Activated CD8-positive, alpha-beta T cell treated with anti-CD3 and anti-CD28 coated beads, Interleukin-2, amount 10 ng/mL, durations not matched to agents 7 days and 5 days (primary cell): Measurements from ENCODE around the gene FERMT3. TPM values are rescaled to one million over a fixed set of nuclear protein-coding genes. Genes with fewer than 3 reads are reported as not detected.
A peak's percentile ranks its signal among the peaks of the same experiment; 100 is the strongest.

ENCODE experiments used
- ATAC-seq: fragments of 150-1000 bp; cut with Tn5 transposase; one replicate; pipeline ENCODE4 v1.10.0; 2021; ENCODE audit warnings: moderate library complexity
- CTCF ChIA-PET: fragments of 350-600 bp; sonication (Branson Sonifier 250); formaldehyde crosslinking; loops from one replicate; lab custom pipeline; 2021; ENCODE audit warnings: antibody characterized with exemption; lab: Charles Lee
- POLR2A ChIA-PET: fragments of 350-600 bp; sonication (Branson Sonifier 250); formaldehyde crosslinking; loops from one replicate; lab custom pipeline; 2021; ENCODE audit warnings: antibody characterized with exemption; lab: Charles Lee
- DNase-seq: peaks from one replicate; pipeline ENCODE4 v3.0.0-alpha.2; 2020
- H3K27ac Mint-ChIP-seq: one replicate; pipeline ENCODE4 v1.8.0; 2021; ENCODE audit warnings: mild to moderate bottlenecking, mixed read lengths
- H3K27me3 Mint-ChIP-seq: one replicate; pipeline ENCODE4 v1.8.0; 2021; ENCODE audit warnings: low read depth, mixed read lengths
- H3K36me3 Mint-ChIP-seq: one replicate; pipeline ENCODE4 v1.8.0; 2021; ENCODE audit warnings: low read depth, mixed read lengths
- H3K4me1 Mint-ChIP-seq: one replicate; pipeline ENCODE4 v1.8.0; 2021; ENCODE audit warnings: low read depth, mixed read lengths
- H3K4me3 Mint-ChIP-seq: one replicate; pipeline ENCODE4 v1.8.0; 2021; ENCODE audit warnings: mild to moderate bottlenecking, mixed read lengths
- H3K9me3 Mint-ChIP-seq: one replicate; pipeline ENCODE4 v1.8.0; 2022; ENCODE audit warnings: mixed read lengths; ENCODE audit not compliant: insufficient read depth
- total RNA-seq, 2 experiments: library from RNA; stranded (reverse); gene quantifications; one replicate each; pipeline ENCODE4 v1.2.3, GENCODE V29; 2021

FERMT3 gene
- total RNA-seq, 2 experiments from 2014 or later: 261 to 281 TPM

- no peak for DNase-seq
- peak; percentile 3 for ATAC-seq
- peaks cover 60% of the 10 kb centered on the region for H3K4me1 Mint-ChIP-seq
- peaks cover 77% of the 10 kb centered on the region for H3K36me3 Mint-ChIP-seq
- no peaks in the 10 kb centered on the region for H3K27me3 Mint-ChIP-seq
- ChIA-PET POLR2A (interaction anchor here (0.6 to 9.2 kb wide), 16 partner anchors 11 to 343 kb away, joined by 3 to 162 read pairs (median 14); partner anchors contain the start of genes BAD, DNAJC4, ESRRA and FKBP2), CTCF (interaction anchor here (1.6 to 6.9 kb wide), 8 partner anchors 8 to 123 kb away, joined by 3 to 165 read pairs (median 47); partner anchors contain the start of genes CATSPERZ, ESRRA, FKBP2 and NUDT22)
- peak overlapping the region; percentile 94 for H3K27ac Mint-ChIP-seq
- no peaks in the 10 kb centered on the region for H3K9me3 Mint-ChIP-seq
- H3K4me3 Mint-ChIP-seq: peak overlapping the region; percentile 93
These were observed 1.7 kb downstream of the FERMT3 start for GRCh38 chr11:64208086-64208795.

GRCh38 chr11:64208796-64209562 lies 2.5 kb downstream of the FERMT3 start:
- CTCF ChIA-PET: interaction anchor here (1.2 to 6.9 kb wide), 5 partner anchors 17 to 94 kb away, joined by 3 to 165 read pairs (median 4); partner anchors contain the start of genes CATSPERZ, ESRRA, NUDT22 and PLCB3
- Mint-ChIP-seq H3K36me3 (peaks cover 74% of the 10 kb centered on the region), H3K9me3 (no peaks in the 10 kb centered on the region), H3K4me3 (peak overlapping the region; percentile 93), H3K27ac (peak overlapping the region; percentile 94), H3K27me3 (no peaks in the 10 kb centered on the region), H3K4me1 (peaks cover 56% of the 10 kb centered on the region)
- no peak for DNase-seq
- ATAC-seq: no peak
- POLR2A ChIA-PET: interaction anchor here (0.9 to 9.2 kb wide), 9 partner anchors 10 to 95 kb away, joined by 4 to 162 read pairs (median 41); partner anchors contain the start of genes BAD, DNAJC4, ESRRA and FKBP2

GRCh38 chr11:64209563-64209843 lies 3.0 kb downstream of the FERMT3 start:
- Mint-ChIP-seq H3K4me1 (peaks cover 50% of the 10 kb centered on the region), H3K27ac (peak overlapping the region; percentile 94), H3K27me3 (no peaks in the 10 kb centered on the region), H3K36me3 (peaks cover 73% of the 10 kb centered on the region), H3K4me3 (no peak overlapping the region), H3K9me3 (no peaks in the 10 kb centered on the region)
- ChIA-PET POLR2A (interaction anchor here (0.9 to 9.2 kb wide), 3 partner anchors 10 to 21 kb away, joined by 4 to 162 read pairs (median 54); partner anchors contain the start of gene STIP1), CTCF (interaction anchor here (1.2 to 1.8 kb wide), 2 partner anchors 17 to 42 kb away, joined by 3 to 4 read pairs; partner anchors contain the start of genes NUDT22, PLCB3 and TRPT1)
- no peak for ATAC-seq
- no peak for DNase-seq

- ChIA-PET CTCF (interaction anchor here (1.2 to 1.8 kb wide), 2 partner anchors 16 to 41 kb away, joined by 3 to 4 read pairs; partner anchors contain the start of genes NUDT22, PLCB3 and TRPT1), POLR2A (interaction anchor here (8.1 to 9.2 kb wide), 2 partner anchors 9 to 22 kb away, joined by 54 to 162 read pairs; partner anchors contain the start of gene STIP1)
- no peaks in the 10 kb centered on the region for H3K9me3 Mint-ChIP-seq
- no peak overlapping the region for H3K4me3 Mint-ChIP-seq
- DNase-seq: no peak
- peak overlapping the region; percentile 28 for H3K27ac Mint-ChIP-seq
- no peaks in the 10 kb centered on the region for H3K27me3 Mint-ChIP-seq
- peaks cover 76% of the 10 kb centered on the region for H3K36me3 Mint-ChIP-seq
- no peak for ATAC-seq
- peaks cover 50% of the 10 kb centered on the region for H3K4me1 Mint-ChIP-seq
These were observed 3.9 kb downstream of the FERMT3 start for GRCh38 chr11:64210301-64211020.

- H3K27ac Mint-ChIP-seq: peak overlapping the region; percentile 34
- POLR2A ChIA-PET: interaction anchor here (8.1 to 9.2 kb wide), 2 partner anchors 8 to 23 kb away, joined by 54 to 162 read pairs; partner anchors contain the start of gene STIP1
- peaks cover 41% of the 10 kb centered on the region for H3K4me1 Mint-ChIP-seq
- CTCF ChIA-PET: interaction anchor here (1.2 kb wide), 1 partner anchor 20 kb away, joined by 3 read pairs; no protein-coding TSS in a partner anchor
- peaks cover 69% of the 10 kb centered on the region for H3K36me3 Mint-ChIP-seq
- no peaks in the 10 kb centered on the region for H3K27me3 Mint-ChIP-seq
- DNase-seq (no peak), ATAC-seq (no peak)
- H3K9me3 Mint-ChIP-seq: no peaks in the 10 kb centered on the region
- no peak overlapping the region for H3K4me3 Mint-ChIP-seq
These were observed 4.8 kb downstream of the FERMT3 start for GRCh38 chr11:64211181-64211872.

GRCh38 chr11:64216879-64217278 lies 10.4 kb downstream of the FERMT3 start:
- POLR2A ChIA-PET: interaction anchor here (0.6 to 6.2 kb wide), 4 partner anchors 9 to 55 kb away, joined by 3 to 54 read pairs (median 7); partner anchors contain the start of genes FERMT3, NUDT22 and TRPT1
- ATAC-seq: peak; percentile 46
- peaks cover 63% of the 10 kb centered on the region for H3K36me3 Mint-ChIP-seq

GRCh38 chr11:64218628-64219353 lies 12.3 kb downstream of the FERMT3 start:
- peaks cover 58% of the 10 kb centered on the region for H3K36me3 Mint-ChIP-seq
- H3K4me1 Mint-ChIP-seq: peaks cover 5% of the 10 kb centered on the region
- no peak for DNase-seq
- H3K9me3 Mint-ChIP-seq: no peaks in the 10 kb centered on the region
- H3K27me3 Mint-ChIP-seq: no peaks in the 10 kb centered on the region
- no peak overlapping the region for H3K4me3 Mint-ChIP-seq
- ChIA-PET POLR2A (interaction anchor here (6.2 kb wide), 1 partner anchor 12 kb away, joined by 54 read pairs; the partner anchor contains the start of gene FERMT3), CTCF (interaction anchor here (1.0 to 5.3 kb wide), 2 partner anchors 13 to 14 kb away, joined by 4 to 37 read pairs; partner anchors contain the start of gene FERMT3)
- ATAC-seq: no peak
- no peak overlapping the region for H3K27ac Mint-ChIP-seq

More at GRCh38 chr11:64216879-64217278, 10.4 kb downstream of the FERMT3 start:
- Mint-ChIP-seq H3K4me3 (no peak overlapping the region), H3K27me3 (no peaks in the 10 kb centered on the region), H3K9me3 (no peaks in the 10 kb centered on the region), H3K27ac (no peak overlapping the region), H3K4me1 (peaks cover 13% of the 10 kb centered on the region)
- CTCF ChIA-PET: interaction anchor here (0.6 to 5.3 kb wide), 6 partner anchors 10 to 513 kb away, joined by 3 to 37 read pairs (median 6); partner anchors contain the start of genes CATSPERZ, FERMT3, NUDT22 and TRPT1
- DNase-seq: no peak

- peaks cover 56% of the 10 kb centered on the region for H3K36me3 Mint-ChIP-seq
- H3K4me3 Mint-ChIP-seq: no peak overlapping the region
- no peaks in the 10 kb centered on the region for H3K9me3 Mint-ChIP-seq
- ChIA-PET POLR2A (interaction anchor here (6.2 kb wide), 1 partner anchor 12 kb away, joined by 54 read pairs; the partner anchor contains the start of gene FERMT3), CTCF (interaction anchor here (1.0 kb wide), 1 partner anchor 15 kb away, joined by 4 read pairs; no protein-coding TSS in a partner anchor)
- H3K27ac Mint-ChIP-seq: no peak overlapping the region
- peaks cover 7% of the 10 kb centered on the region for H3K4me1 Mint-ChIP-seq
- H3K27me3 Mint-ChIP-seq: no peaks in the 10 kb centered on the region
- ATAC-seq: no peak
- DNase-seq: no peak
These were observed 12.8 kb downstream of the FERMT3 start for GRCh38 chr11:64219354-64219684.

- peaks cover 11% of the 10 kb centered on the region for H3K4me1 Mint-ChIP-seq
- H3K9me3 Mint-ChIP-seq: no peaks in the 10 kb centered on the region
- POLR2A ChIA-PET: interaction anchor here (6.2 kb wide), 1 partner anchor 13 kb away, joined by 54 read pairs; the partner anchor contains the start of gene FERMT3
- H3K36me3 Mint-ChIP-seq: peaks cover 52% of the 10 kb centered on the region
- no peak for ATAC-seq
- CTCF ChIA-PET: interaction anchor here (1.0 kb wide), 1 partner anchor 15 kb away, joined by 4 read pairs; no protein-coding TSS in a partner anchor
- DNase-seq: no peak
- no peak overlapping the region for H3K4me3 Mint-ChIP-seq
- H3K27ac Mint-ChIP-seq: no peak overlapping the region
- no peaks in the 10 kb centered on the region for H3K27me3 Mint-ChIP-seq
These were observed 13.2 kb downstream of the FERMT3 start for GRCh38 chr11:64219755-64220154.
